ENCODE data around the gene ARID2.

DNA sequence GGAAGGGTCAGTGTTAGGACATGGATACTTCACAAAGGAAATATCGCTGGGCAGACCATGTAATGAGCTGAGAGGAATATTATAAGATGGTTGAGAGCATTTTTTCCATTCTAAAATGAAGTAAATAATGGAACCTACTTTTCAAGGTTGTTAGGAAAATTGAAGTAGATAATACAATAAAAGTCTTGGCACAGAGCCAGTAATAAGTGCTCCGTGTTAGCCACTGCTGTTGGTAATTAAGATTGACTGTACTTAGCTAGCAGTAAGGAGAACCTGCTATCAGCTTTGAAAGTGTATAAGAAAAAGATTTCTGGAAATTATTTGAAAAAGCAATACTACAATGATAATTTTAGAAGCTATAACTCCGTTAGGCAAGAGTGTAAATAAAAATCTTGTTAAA is 183.3 kb downstream of the ARID2 start:
- no peak for TF ChIP-seq CBX5 (IDR thresholded peaks at IDR 0.05; ENCODE audit: low read depth)
- no peak for TF ChIP-seq JUND (IDR thresholded peaks at IDR 0.05; ENCODE audit: low read depth, low read length)
- TF ChIP-seq ZBED1 (IDR thresholded peaks at IDR 0.05; ENCODE audit: borderline replicate concordance), result no peak
- no peak for TF ChIP-seq ESRRA (IDR thresholded peaks at IDR 0.05; ENCODE audit: low read length)
- TF ChIP-seq, protein P1, sequence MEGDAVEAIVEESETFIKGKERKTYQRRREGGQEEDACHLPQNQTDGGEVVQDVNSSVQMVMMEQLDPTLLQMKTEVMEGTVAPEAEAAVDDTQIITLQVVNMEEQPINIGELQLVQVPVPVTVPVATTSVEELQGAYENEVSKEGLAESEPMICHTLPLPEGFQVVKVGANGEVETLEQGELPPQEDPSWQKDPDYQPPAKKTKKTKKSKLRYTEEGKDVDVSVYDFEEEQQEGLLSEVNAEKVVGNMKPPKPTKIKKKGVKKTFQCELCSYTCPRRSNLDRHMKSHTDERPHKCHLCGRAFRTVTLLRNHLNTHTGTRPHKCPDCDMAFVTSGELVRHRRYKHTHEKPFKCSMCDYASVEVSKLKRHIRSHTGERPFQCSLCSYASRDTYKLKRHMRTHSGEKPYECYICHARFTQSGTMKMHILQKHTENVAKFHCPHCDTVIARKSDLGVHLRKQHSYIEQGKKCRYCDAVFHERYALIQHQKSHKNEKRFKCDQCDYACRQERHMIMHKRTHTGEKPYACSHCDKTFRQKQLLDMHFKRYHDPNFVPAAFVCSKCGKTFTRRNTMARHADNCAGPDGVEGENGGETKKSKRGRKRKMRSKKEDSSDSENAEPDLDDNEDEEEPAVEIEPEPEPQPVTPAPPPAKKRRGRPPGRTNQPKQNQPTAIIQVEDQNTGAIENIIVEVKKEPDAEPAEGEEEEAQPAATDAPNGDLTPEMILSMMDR (IDR thresholded peaks at IDR 0.05 in 2 of 3, conservative IDR thresholded peaks at IDR 0.05 in 1 of 3; ENCODE audit: control insufficient read depth in 2 of 3, extremely low read depth in 1 of 3, insufficient read depth in 1 of 3, low read depth in 3 of 3, low read length in 3 of 3), result no peak
- TF ChIP-seq POLR2AphosphoS2 (IDR thresholded peaks at IDR 0.05; ENCODE audit: low read depth, low read length), result no peak
- TF ChIP-seq TAF1 (IDR thresholded peaks at IDR 0.05; ENCODE audit: borderline replicate concordance, low read depth, low read length), result no peak
- no peak for TF ChIP-seq EZH2 (IDR thresholded peaks at IDR 0.05; ENCODE audit: borderline replicate concordance, control insufficient read depth, low read depth, low read length)
- TF ChIP-seq EP300 (IDR thresholded peaks at IDR 0.05; ENCODE audit: borderline replicate concordance in 1 of 2, control insufficient read depth in 1 of 2, low read depth in 2 of 2, low read length in 2 of 2), result no peak
- TF ChIP-seq, protein P2, sequence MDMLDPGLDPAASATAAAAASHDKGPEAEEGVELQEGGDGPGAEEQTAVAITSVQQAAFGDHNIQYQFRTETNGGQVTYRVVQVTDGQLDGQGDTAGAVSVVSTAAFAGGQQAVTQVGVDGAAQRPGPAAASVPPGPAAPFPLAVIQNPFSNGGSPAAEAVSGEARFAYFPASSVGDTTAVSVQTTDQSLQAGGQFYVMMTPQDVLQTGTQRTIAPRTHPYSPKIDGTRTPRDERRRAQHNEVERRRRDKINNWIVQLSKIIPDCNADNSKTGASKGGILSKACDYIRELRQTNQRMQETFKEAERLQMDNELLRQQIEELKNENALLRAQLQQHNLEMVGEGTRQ (IDR thresholded peaks at IDR 0.05; ENCODE audit: borderline replicate concordance, low read depth, low read length), result no peak
- no peak for TF ChIP-seq POLR2A (IDR thresholded peaks at IDR 0.05; ENCODE audit: low read depth, low read length)
- TF ChIP-seq, protein P3, sequence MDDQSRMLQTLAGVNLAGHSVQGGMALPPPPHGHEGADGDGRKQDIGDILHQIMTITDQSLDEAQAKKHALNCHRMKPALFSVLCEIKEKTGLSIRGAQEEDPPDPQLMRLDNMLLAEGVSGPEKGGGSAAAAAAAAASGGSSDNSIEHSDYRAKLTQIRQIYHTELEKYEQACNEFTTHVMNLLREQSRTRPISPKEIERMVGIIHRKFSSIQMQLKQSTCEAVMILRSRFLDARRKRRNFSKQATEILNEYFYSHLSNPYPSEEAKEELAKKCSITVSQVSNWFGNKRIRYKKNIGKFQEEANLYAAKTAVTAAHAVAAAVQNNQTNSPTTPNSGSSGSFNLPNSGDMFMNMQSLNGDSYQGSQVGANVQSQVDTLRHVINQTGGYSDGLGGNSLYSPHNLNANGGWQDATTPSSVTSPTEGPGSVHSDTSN (IDR thresholded peaks at IDR 0.05; ENCODE audit: insufficient replicate concordance, low read depth, low read length), result no peak
